Thyroid gland (tissue), 4 donors: ENCODE results near the gene FXYD1. TPM values are rescaled to one million over a fixed set of nuclear protein-coding genes. Genes with fewer than 3 reads are reported as not detected.

Experiments used
- DNase-seq, 2 donors: peaks; one replicate each; pipeline ENCODE4 v3.0.0-alpha.2; 2019
- H3K27ac ChIP-seq, 3 donors: fragments of 200-600 bp; sonication (generic); 1 replicate in 2 of 3; 2 replicates in 1 of 3; pipeline ENCODE4 v1.5.1; 2016 to 2019; ENCODE audit warnings: mild to moderate bottlenecking in 1 of 3, moderate library complexity in 1 of 3
- H3K27me3 ChIP-seq: fragments of 200-600 bp; sonication (generic); one replicate; pipeline ENCODE4 v1.5.1; 2019
- H3K36me3 ChIP-seq, 2 donors: fragments of 200-600 bp; sonication (generic); one replicate each; pipeline ENCODE4 v1.5.1; 2016 to 2019
- H3K4me1 ChIP-seq, 2 donors: fragments of 200-600 bp; sonication (generic); one replicate each; pipeline ENCODE4 v1.5.1; 2017 to 2019
- H3K4me3 ChIP-seq, 3 donors: fragments of 200-600 bp; sonication (generic); replicated peaks in 1 of 3; 1 replicate in 2 of 3; 2 replicates in 1 of 3; pipeline ENCODE4 v1.5.1; 2016; ENCODE audit warnings: mild to moderate bottlenecking in 1 of 3
- H3K9me3 ChIP-seq: fragments of 200-600 bp; sonication (generic); one replicate; pipeline ENCODE4 v1.5.1; 2017
- POLR2A ChIP-seq, 2 donors: fragments of 450-650 bp; IDR thresholded peaks; one replicate each; pipeline ENCODE4 v1.6.1; 2017; ENCODE audit warnings: antibody characterized with exemption in 2 of 2, mild to moderate bottlenecking in 2 of 2, moderate library complexity in 1 of 2
- WGBS, 2 donors: methylation state at CpG; one replicate each; pipeline ENCODE4 v1.1.5; 2017; 5-methylcytosine and 5-hydroxymethylcytosine counted together
- intact Hi-C: fragments of 100-400 bp; cut with DNase I; formaldehyde crosslinking; loops from one replicate; pipeline ENCODE4 v1.15.1; 2023
- total RNA-seq, 4 donors: library from RNA; depleted of rRNA; stranded (reverse); fragments of >200 nt; gene quantifications; one replicate each; pipeline ENCODE4 v1.2.3, GENCODE V29; 2016
- TF ChIP-seq, protein P1 (sequence below), 6 experiments: fragments of 200-600 bp in 3 of 6; fragments of 450-650 bp in 3 of 6; sonication (generic) in 3 of 6; IDR thresholded peaks; one replicate each; pipeline ENCODE4 v1.5.1; 2016 to 2019; ENCODE audit warnings: antibody characterized with exemption in 6 of 6, mild to moderate bottlenecking in 2 of 6, inconsistent platforms in 1 of 6, moderate library complexity in 1 of 6

FXYD1 gene
- total RNA-seq, 4 donors from 2014 or later = 1.1 to 26.3 (median 8.8) TPM

DNA sequence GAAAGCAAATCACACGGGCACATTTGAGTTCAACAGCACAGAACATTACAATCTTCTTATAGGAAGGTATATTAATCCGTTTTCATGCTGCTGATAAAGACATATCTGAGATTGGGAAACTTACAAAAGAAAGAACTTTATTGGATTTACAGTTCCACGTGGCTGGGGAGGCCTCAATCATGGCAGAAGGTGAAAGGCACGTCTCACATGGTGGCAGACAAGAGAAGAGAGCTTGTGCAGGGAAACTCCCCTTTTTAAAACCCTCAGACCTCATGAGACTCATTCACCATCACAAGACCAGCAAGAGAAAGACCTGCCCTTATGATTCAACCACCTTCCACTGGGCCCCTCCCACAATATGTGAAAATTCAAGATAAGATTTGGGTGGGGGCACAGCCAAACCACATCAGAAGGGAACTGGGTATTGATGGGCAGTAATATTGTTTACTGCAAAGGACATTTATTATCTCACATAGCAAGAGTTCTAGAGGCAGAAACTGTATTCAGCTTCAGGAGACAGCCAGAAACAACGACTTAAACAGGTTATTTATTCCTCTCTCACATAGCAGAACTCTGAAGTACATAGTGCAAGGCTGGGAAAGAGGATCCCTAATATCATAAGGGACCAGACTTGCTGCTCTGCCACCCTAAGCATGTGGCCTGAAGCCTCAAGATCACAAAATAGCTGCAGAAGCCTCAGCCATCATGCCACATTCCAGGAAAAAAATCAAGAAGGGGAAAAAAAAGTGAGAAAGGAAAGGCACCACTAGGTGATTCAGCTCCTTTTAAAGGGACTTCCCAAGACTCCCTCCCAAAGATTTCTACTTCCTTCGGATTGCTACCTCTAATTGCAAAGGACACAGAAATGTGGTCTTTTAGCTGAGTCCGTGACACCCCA is 39.0 kb downstream of the FXYD1 start:
- Histone ChIP-seq H3K27ac (no peak overlapping the region), H3K36me3 (no peaks in the 10 kb centered on the region), H3K4me1 (no peaks in the 10 kb centered on the region), H3K9me3 (no peaks in the 10 kb centered on the region), H3K27me3 (no peaks in the 10 kb centered on the region), H3K4me3 (no peak overlapping the region)
- TF ChIP-seq, protein P1, sequence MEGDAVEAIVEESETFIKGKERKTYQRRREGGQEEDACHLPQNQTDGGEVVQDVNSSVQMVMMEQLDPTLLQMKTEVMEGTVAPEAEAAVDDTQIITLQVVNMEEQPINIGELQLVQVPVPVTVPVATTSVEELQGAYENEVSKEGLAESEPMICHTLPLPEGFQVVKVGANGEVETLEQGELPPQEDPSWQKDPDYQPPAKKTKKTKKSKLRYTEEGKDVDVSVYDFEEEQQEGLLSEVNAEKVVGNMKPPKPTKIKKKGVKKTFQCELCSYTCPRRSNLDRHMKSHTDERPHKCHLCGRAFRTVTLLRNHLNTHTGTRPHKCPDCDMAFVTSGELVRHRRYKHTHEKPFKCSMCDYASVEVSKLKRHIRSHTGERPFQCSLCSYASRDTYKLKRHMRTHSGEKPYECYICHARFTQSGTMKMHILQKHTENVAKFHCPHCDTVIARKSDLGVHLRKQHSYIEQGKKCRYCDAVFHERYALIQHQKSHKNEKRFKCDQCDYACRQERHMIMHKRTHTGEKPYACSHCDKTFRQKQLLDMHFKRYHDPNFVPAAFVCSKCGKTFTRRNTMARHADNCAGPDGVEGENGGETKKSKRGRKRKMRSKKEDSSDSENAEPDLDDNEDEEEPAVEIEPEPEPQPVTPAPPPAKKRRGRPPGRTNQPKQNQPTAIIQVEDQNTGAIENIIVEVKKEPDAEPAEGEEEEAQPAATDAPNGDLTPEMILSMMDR (IDR thresholded peaks at IDR 0.05) = no peak
- WGBS, 2 donors = 77 to 83% methylated on average over 7 of the region's 7 CpGs
- no peak for DNase-seq
- intact Hi-C loops = no loop called here

DNA sequence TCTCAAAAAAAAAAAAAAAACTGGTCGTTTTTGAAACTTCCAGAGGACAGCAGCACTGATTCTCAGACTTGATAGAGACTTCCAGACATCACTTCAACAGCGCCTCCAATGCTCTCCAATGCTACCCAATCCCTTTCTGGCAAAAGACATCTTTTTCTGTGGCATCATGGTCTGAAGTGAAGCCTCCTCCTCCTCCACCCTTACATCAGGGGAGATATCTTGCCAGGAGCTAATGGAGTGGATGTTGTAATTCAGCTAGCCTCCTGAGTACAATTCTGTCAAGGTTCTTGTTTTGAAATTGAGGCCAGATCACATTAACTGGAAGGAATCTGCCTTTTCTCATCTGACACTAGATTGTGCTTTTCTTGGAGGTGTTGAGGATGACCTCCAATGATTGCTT is 40.1 kb downstream of the FXYD1 start:
- intact Hi-C loops = no loop called here

DNA sequence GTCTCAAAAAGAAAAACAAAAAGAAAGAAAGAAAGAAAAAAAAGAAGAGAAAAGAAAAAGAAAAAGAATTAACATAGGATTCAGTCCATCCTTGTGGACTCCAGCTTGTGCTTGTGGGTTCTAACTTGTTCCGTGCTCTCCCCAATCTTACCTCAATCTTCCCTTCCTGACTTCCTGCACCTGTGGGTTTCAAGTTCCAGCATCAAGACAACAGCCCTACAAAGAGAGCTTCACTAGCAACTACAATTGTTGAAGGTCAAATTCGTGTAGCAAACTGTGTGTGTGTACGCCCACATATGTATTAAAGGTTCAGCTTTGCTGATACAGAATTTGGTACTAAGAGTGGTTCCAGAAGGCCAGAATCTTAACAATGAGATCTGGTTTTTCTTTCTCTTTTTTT is 41.2 kb downstream of the FXYD1 start:
- Histone ChIP-seq H3K27me3 (no peaks in the 10 kb centered on the region), H3K4me3 (no peak overlapping the region), H3K36me3 (no peaks in the 10 kb centered on the region), H3K27ac (no peak overlapping the region), H3K9me3 (no peaks in the 10 kb centered on the region), H3K4me1 (no peaks in the 10 kb centered on the region)
- no peak for DNase-seq
- 75 to 88% methylated on average over 3 of the region's 3 CpGs for WGBS, 2 donors
- intact Hi-C loops = no loop called here
- no peak for TF ChIP-seq POLR2A (IDR thresholded peaks at IDR 0.05)
- TF ChIP-seq, protein P1 (IDR thresholded peaks at IDR 0.05) = no peak

More for the DNA sequence above, 40.1 kb downstream of the FXYD1 start:
- Histone ChIP-seq H3K27ac (no peak overlapping the region), H3K4me3 (no peak overlapping the region), H3K27me3 (no peaks in the 10 kb centered on the region), H3K4me1 (no peaks in the 10 kb centered on the region), H3K9me3 (no peaks in the 10 kb centered on the region), H3K36me3 (no peaks in the 10 kb centered on the region)
- no peak for DNase-seq
- WGBS, 2 donors = 48 to 68% methylated on average over 2 of the region's 2 CpGs
- TF ChIP-seq, protein P1 (IDR thresholded peaks at IDR 0.05) = no peak
- TF ChIP-seq POLR2A (IDR thresholded peaks at IDR 0.05) = no peak

DNA sequence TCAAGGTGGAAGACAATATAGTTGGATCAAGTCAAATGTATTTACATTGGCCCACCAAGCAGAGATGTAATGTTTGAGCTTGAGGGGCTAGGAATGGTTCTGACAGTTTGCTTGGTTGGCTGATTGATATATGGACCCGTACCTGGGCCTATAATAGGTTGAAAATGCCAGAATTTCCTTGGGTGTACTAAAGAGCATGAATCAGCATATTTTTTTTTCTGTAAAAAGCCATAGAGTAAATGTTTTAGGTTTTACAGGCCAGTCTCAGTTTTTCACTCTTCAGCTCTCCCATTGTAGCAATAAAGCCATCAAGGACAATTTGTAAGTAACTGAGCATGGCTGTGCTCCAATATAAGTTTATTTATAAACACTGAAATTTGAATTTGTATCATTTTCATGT is 42.8 kb downstream of the FXYD1 start:
- H3K9me3 ChIP-seq = no peaks in the 10 kb centered on the region
- no peak overlapping the region for H3K27ac ChIP-seq
- 84 to 87% methylated on average over 1 of the region's 1 CpG for WGBS, 2 donors
- H3K36me3 ChIP-seq = no peaks in the 10 kb centered on the region
- DNase-seq = no peak
- TF ChIP-seq, protein P1 (IDR thresholded peaks at IDR 0.05) = no peak
- TF ChIP-seq POLR2A (IDR thresholded peaks at IDR 0.05) = no peak
- intact Hi-C loops = no loop called here
- H3K4me3 ChIP-seq = no peak overlapping the region
- H3K4me1 ChIP-seq = no peaks in the 10 kb centered on the region
- no peaks in the 10 kb centered on the region for H3K27me3 ChIP-seq

DNA sequence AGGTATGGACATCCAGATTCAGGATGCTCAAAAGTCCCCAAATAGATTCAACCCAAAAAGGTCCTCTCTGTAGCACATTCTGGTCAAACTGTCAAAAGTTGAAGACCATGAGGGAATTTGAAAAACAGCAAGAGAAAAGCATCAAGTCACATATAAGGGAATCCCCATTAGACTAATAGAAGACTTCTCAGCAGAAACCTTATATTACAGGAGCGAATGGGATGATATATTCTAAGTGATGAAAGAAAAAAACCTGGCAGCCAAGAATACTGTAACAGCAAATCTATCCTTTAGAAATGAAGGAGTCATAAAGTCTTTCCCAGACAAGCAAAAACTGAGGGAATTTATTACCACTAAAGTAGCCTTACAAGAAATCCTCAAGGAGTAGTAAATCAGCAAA is 45.6 kb downstream of the FXYD1 start:
- H3K4me1 ChIP-seq = no peaks in the 10 kb centered on the region
- no peak overlapping the region for H3K27ac ChIP-seq
- TF ChIP-seq, protein P1 (IDR thresholded peaks at IDR 0.05) = no peak
- TF ChIP-seq POLR2A (IDR thresholded peaks at IDR 0.05) = no peak
- 85 to 93% methylated on average over 1 of the region's 1 CpG for WGBS, 2 donors
- H3K27me3 ChIP-seq = no peaks in the 10 kb centered on the region
- no peak for DNase-seq
- no peaks in the 10 kb centered on the region for H3K9me3 ChIP-seq
- no peak overlapping the region for H3K4me3 ChIP-seq
- H3K36me3 ChIP-seq = no peaks in the 10 kb centered on the region
- intact Hi-C loops = no loop called here
